Prostate gland (tissue), 2 donors: ENCODE measurements around the gene RBP3. TPM values are rescaled to one million over a fixed set of nuclear protein-coding genes. Genes with fewer than 3 reads are reported as not detected.

ENCODE experiments used
- DNase-seq: peaks from one replicate; pipeline ENCODE4 v3.0.0-alpha.2; 2019; ENCODE audit warnings: low spot score
- H3K27ac ChIP-seq, 2 donors: fragments of 200-600 bp; sonication (generic); 2 replicates each; pipeline ENCODE4 v1.5.1; 2017 to 2019
- H3K27me3 ChIP-seq: fragments of 200-600 bp; sonication (generic); replicated peaks from 2 replicates; pipeline ENCODE4 v1.5.1; 2019; ENCODE audit not compliant: insufficient read depth
- H3K36me3 ChIP-seq, 2 donors: fragments of 200-600 bp; sonication (generic); 1 replicate in 1 of 2; 2 replicates in 1 of 2; pipeline versions ENCODE4 v1.5.1 to v1.8.1; 2017 to 2019
- H3K4me1 ChIP-seq: fragments of 200-600 bp; sonication (generic); replicated peaks from 2 replicates; pipeline ENCODE4 v1.5.1; 2019
- H3K4me3 ChIP-seq, 2 donors: fragments of 200-600 bp; sonication (generic); 2 replicates each; pipeline ENCODE4 v1.5.1; 2017 to 2019
- H3K9me3 ChIP-seq: fragments of 200-600 bp; sonication (generic); 2 replicates; pipeline ENCODE4 v1.5.1; 2017
- POLR2A ChIP-seq: fragments of 450-650 bp; IDR thresholded peaks from one replicate; pipeline ENCODE4 v1.6.1; 2016; ENCODE audit warnings: antibody characterized with exemption, mild to moderate bottlenecking
- POLR2AphosphoS5 ChIP-seq: sonication (generic); formaldehyde crosslinking; IDR thresholded peaks from one replicate; pipeline ENCODE4 v1.6.1; 2017; ENCODE audit warnings: antibody characterized with exemption
- WGBS: methylation state at CpG from one replicate; pipeline ENCODE4 v1.1.5; 2018; 5-methylcytosine and 5-hydroxymethylcytosine counted together
- intact Hi-C: fragments of 100-400 bp; cut with DNase I; formaldehyde crosslinking; loops from one replicate; pipeline ENCODE4 v1.14.2; 2022
- total RNA-seq, 2 donors: library from RNA; depleted of rRNA; stranded (reverse); fragments of >200 nt; gene quantifications; one replicate each; pipeline ENCODE4 v1.1.0, GENCODE V29; 2016
- TF ChIP-seq, protein P1 (sequence below), 4 experiments: fragments of 200-600 bp in 2 of 4; fragments of 450-650 bp in 2 of 4; sonication (generic) in 2 of 4; IDR thresholded peaks; 1 replicate in 3 of 4; 2 replicates in 1 of 4; pipeline ENCODE4 v1.5.1; 2016 to 2019; ENCODE audit warnings: antibody characterized with exemption in 4 of 4, mild to moderate bottlenecking in 2 of 4, moderate library complexity in 2 of 4

RBP3 gene
- total RNA-seq, 2 donors from 2014 or later = not detected

DNA sequence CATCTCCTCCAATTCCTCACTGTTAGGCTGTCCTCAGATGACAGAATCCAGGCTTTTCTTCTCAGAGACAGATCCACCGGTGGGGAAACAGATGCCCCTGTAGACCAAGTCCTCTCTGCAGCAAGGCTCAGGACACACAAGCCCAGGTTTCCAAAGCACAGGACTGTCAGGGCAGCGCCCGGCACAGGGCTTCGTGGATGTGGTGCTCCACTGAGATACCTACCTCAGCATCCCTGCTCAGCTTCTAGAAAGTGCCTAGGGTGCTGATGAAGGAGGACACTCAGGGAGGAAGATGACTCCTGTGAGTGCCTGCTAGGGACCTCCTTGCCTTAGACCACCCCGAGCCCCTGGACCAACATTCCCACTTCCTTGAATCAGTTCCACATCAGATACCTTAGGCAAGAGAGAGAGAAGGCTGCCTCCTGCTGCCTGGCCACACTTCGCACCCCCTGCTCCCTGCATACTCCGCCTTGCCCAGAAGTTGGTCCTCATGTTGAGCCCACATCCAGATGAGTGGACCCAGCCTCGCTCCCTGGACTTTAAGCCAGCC, 8.9 kb upstream of the RBP3 start:
- no peaks in the 10 kb centered on the region for H3K36me3 ChIP-seq
- H3K4me3 ChIP-seq = no peak overlapping the region
- H3K27me3 ChIP-seq = no peaks in the 10 kb centered on the region
- no peak for DNase-seq
- no peak for TF ChIP-seq POLR2AphosphoS5
- TF ChIP-seq, protein P1, sequence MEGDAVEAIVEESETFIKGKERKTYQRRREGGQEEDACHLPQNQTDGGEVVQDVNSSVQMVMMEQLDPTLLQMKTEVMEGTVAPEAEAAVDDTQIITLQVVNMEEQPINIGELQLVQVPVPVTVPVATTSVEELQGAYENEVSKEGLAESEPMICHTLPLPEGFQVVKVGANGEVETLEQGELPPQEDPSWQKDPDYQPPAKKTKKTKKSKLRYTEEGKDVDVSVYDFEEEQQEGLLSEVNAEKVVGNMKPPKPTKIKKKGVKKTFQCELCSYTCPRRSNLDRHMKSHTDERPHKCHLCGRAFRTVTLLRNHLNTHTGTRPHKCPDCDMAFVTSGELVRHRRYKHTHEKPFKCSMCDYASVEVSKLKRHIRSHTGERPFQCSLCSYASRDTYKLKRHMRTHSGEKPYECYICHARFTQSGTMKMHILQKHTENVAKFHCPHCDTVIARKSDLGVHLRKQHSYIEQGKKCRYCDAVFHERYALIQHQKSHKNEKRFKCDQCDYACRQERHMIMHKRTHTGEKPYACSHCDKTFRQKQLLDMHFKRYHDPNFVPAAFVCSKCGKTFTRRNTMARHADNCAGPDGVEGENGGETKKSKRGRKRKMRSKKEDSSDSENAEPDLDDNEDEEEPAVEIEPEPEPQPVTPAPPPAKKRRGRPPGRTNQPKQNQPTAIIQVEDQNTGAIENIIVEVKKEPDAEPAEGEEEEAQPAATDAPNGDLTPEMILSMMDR (IDR thresholded peaks at IDR 0.05) = no peak
- no peak for TF ChIP-seq POLR2A
- no peak overlapping the region for H3K27ac ChIP-seq
- 85% methylated on average over 8 of the region's 8 CpGs for WGBS
- no peaks in the 10 kb centered on the region for H3K4me1 ChIP-seq
- intact Hi-C loops = no loop called here
- H3K9me3 ChIP-seq = no peaks in the 10 kb centered on the region

DNA sequence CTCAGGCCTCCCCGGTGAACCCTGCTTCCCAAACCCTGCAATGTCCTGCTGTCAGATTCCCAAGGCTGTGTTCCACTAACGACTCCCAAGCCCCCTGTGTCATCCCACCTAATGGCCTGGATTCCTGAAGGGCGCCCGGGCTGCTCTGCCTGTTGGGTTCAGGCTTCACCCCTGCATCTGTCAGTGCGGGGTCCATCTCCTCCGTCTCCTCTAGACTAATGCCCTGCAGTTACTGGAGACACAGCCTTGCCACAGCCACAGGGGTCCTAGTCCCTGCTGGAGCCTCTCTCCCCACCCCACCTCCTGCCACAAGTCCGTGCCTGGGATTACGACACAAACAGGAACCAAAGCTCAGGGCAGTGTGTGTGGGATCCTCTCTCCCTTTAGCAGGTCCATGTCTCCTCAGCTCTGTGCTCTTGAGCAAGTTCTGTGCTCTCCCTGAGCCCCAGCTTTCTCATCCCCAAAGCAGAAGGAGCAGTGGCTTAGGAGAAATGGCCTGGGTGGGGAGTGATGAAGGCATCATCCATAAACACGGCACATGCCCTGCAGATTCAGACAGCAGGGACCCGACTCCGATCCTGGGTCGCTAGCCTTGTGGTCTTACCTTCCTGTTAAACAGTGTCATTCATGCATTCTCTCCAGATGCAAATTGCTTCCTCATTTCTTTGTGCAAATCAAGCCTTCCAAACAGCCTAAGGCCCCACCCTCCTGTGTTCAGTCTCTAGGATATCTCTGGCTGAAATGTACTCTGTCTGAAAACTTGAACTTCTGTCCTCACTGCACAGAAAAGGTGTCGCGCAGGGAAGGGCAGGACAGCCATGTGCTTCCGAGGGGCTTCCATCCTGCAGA, 8.2 kb upstream of the RBP3 start:
- no peak for TF ChIP-seq POLR2AphosphoS5
- no peak for TF ChIP-seq POLR2A
- Histone ChIP-seq H3K9me3 (no peaks in the 10 kb centered on the region), H3K4me1 (no peaks in the 10 kb centered on the region), H3K36me3 (no peaks in the 10 kb centered on the region), H3K27me3 (no peaks in the 10 kb centered on the region), H3K4me3 (no peak overlapping the region), H3K27ac (no peak overlapping the region)
- 73% methylated on average over 15 of the region's 15 CpGs for WGBS
- no peak for DNase-seq
- intact Hi-C loops = no loop called here

DNA sequence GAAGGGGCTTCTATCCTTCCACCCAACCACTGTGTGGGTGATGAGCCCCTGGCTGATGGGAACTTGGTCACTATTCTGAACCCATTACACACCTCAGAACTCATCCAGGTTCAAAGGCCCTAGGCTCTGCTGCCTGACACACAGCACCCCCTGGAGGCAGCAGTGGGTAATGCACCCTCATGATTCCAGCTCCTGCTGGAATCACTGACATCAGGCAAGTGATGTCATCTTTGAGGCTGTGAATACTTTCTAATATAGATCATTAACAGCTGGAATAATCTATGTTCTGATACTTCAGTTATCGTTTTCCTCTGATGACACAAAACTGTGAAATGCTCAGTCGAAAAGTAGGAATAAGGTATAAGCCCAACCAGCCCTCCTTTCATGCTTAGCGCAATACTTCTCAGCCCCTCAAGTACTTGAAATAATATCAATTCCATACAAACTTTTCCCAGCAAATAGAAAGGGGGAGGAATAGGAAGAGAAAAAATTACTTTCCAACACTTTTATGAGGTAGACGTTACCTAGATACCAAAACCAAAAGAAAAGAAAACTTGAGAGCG, 7.5 kb upstream of the RBP3 start:
- Histone ChIP-seq H3K27me3 (no peaks in the 10 kb centered on the region), H3K4me3 (no peak overlapping the region), H3K9me3 (no peaks in the 10 kb centered on the region), H3K4me1 (no peaks in the 10 kb centered on the region), H3K27ac (no peak overlapping the region), H3K36me3 (no peaks in the 10 kb centered on the region)
- WGBS = 72% methylated on average over 5 of the region's 5 CpGs
- DNase-seq = no peak
- TF ChIP-seq, protein P1 (IDR thresholded peaks at IDR 0.05) = peak; percentile 52 to 77 (median 64)
- TF ChIP-seq POLR2A = no peak
- no peak for TF ChIP-seq POLR2AphosphoS5
- intact Hi-C loops = no loop called here

DNA sequence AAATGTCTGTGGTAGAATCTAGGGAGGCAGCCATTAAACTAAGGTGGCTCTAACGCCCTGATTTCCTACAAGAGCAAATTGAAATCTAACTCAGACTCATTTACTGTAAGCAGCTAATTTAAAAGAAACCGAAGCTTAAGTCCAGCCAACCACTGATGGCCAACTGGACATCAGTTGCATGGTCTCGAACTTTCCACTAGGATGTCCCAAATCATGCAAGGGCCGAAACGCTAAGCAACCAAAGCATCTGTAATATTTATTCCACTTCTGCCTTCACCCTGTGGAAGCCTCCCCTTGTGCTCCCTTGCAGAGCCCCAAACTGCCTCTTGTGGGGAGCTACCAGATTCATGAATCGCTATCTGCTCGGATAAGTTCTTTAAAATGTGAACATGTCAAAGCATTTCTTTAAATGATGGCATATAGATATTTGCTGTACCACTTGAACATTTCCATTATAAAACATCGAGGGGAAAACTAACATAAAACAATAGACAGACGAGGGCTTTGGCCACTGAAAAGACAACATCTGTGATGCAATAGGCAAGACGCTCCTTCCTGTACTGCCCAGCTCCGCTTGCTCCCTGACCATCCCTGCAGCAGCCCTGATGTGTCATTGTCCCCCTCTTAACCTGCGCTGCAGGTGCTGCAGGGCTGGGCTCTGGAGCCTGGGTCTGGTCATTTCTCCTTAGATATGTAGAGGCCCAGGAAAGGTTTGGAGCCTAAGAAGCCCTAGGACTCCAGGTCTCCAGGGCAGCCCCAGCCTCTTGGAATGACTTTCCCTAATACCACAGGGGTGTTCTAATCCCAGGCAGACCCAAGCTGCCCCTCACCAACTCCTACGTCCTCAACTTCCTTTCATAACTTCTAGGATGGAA, 2.9 kb upstream of the RBP3 start:
- TF ChIP-seq, protein P1 (IDR thresholded peaks at IDR 0.05) = no peak
- TF ChIP-seq POLR2A = no peak
- no peak for TF ChIP-seq POLR2AphosphoS5
- Histone ChIP-seq H3K36me3 (no peaks in the 10 kb centered on the region), H3K27me3 (no peaks in the 10 kb centered on the region), H3K9me3 (no peaks in the 10 kb centered on the region), H3K4me1 (no peaks in the 10 kb centered on the region), H3K4me3 (no peak overlapping the region), H3K27ac (no peak overlapping the region)
- no peak for DNase-seq
- 85% methylated on average over 13 of the region's 13 CpGs for WGBS
- intact Hi-C loops = no loop called here
